Transverse colon (tissue), 4 donors: ENCODE results near the gene MUC21.

Source experiments
- POLR2A ChIP-seq: fragments of 450-650 bp; IDR thresholded peaks from one replicate; pipeline ENCODE4 v1.6.1; 2016; ENCODE audit warnings: antibody characterized with exemption, mild to moderate bottlenecking, moderate library complexity
- POLR2AphosphoS5 ChIP-seq, 3 donors: sonication (generic); formaldehyde crosslinking; IDR thresholded peaks; one replicate each; pipeline ENCODE4 v1.6.1; 2016; ENCODE audit warnings: antibody characterized with exemption in 3 of 3
- TF ChIP-seq, protein P1 (sequence below), 5 experiments: fragments of 200-600 bp in 3 of 5; fragments of 450-650 bp in 2 of 5; sonication (generic) in 3 of 5; IDR thresholded peaks; 1 replicate in 2 of 5; 2 replicates in 3 of 5; pipeline ENCODE4 v1.5.1; 2016 to 2017; ENCODE audit warnings: antibody characterized with exemption in 5 of 5, inconsistent platforms in 3 of 5, mild to moderate bottlenecking in 2 of 5, moderate library complexity in 1 of 5

- TF ChIP-seq POLR2A (no peak), POLR2AphosphoS5 (IDR thresholded peaks at IDR 0.05) (no peak)
- TF ChIP-seq, protein P1, sequence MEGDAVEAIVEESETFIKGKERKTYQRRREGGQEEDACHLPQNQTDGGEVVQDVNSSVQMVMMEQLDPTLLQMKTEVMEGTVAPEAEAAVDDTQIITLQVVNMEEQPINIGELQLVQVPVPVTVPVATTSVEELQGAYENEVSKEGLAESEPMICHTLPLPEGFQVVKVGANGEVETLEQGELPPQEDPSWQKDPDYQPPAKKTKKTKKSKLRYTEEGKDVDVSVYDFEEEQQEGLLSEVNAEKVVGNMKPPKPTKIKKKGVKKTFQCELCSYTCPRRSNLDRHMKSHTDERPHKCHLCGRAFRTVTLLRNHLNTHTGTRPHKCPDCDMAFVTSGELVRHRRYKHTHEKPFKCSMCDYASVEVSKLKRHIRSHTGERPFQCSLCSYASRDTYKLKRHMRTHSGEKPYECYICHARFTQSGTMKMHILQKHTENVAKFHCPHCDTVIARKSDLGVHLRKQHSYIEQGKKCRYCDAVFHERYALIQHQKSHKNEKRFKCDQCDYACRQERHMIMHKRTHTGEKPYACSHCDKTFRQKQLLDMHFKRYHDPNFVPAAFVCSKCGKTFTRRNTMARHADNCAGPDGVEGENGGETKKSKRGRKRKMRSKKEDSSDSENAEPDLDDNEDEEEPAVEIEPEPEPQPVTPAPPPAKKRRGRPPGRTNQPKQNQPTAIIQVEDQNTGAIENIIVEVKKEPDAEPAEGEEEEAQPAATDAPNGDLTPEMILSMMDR (IDR thresholded peaks at IDR 0.05), result no peak
Observed at GRCh38 chr6:30964075-30964474, 19.4 kb upstream of the MUC21 start.
